ENCODE measurements around the gene DISP2.

The DISP2 gene

GRCh38 chr15:40331637-40332036 lies 26.4 kb upstream of the DISP2 start:
- no peaks in the 10 kb centered on the region for H3K27me3 ChIP-seq (ENCODE audit: insufficient read depth, low read length)
- peaks cover 37% of the 10 kb centered on the region for H3K4me1 ChIP-seq (ENCODE audit: insufficient read depth, low read length)
- no peak overlapping the region for H2AFZ ChIP-seq (ENCODE audit: low read depth, low read length)
- no peaks in the 10 kb centered on the region for H3K9me3 ChIP-seq (ENCODE audit: low read length)
- no peak overlapping the region for H3K4me3 ChIP-seq (ENCODE audit: low read length)
- no peaks in the 10 kb centered on the region for H3K36me3 ChIP-seq (ENCODE audit: insufficient read depth, low read length)

GRCh38 chr15:40332113-40332781 lies 25.8 kb upstream of the DISP2 start:
- no peak overlapping the region for H2AFZ ChIP-seq (ENCODE audit: low read depth, low read length)
- H3K9me3 ChIP-seq (ENCODE audit: low read length): no peaks in the 10 kb centered on the region
- H3K27me3 ChIP-seq (ENCODE audit: insufficient read depth, low read length): no peaks in the 10 kb centered on the region
- no peaks in the 10 kb centered on the region for H3K36me3 ChIP-seq (ENCODE audit: insufficient read depth, low read length)
- no peak overlapping the region for H3K4me3 ChIP-seq (ENCODE audit: low read length)
- peaks cover 31% of the 10 kb centered on the region for H3K4me1 ChIP-seq (ENCODE audit: insufficient read depth, low read length)

- H3K36me3 ChIP-seq (ENCODE audit: insufficient read depth, low read length): no peaks in the 10 kb centered on the region
- peaks cover 2% of the 10 kb centered on the region for H3K27me3 ChIP-seq (ENCODE audit: insufficient read depth, low read length)
- no peaks in the 10 kb centered on the region for H3K9me3 ChIP-seq (ENCODE audit: low read length)
- no peak overlapping the region for H3K4me3 ChIP-seq (ENCODE audit: low read length)
- H3K4me1 ChIP-seq (ENCODE audit: insufficient read depth, low read length): peaks cover 15% of the 10 kb centered on the region
- no peak overlapping the region for H2AFZ ChIP-seq (ENCODE audit: low read depth, low read length)
Observed at GRCh38 chr15:40333922-40334492, 24.0 kb upstream of the DISP2 start.

- Histone ChIP-seq H3K27me3 (ENCODE audit: insufficient read depth, low read length) (peaks cover 2% of the 10 kb centered on the region), H2AFZ (ENCODE audit: low read depth, low read length) (no peak overlapping the region), H3K4me3 (ENCODE audit: low read length) (no peak overlapping the region), H3K36me3 (ENCODE audit: insufficient read depth, low read length) (no peaks in the 10 kb centered on the region), H3K9me3 (ENCODE audit: low read length) (no peaks in the 10 kb centered on the region), H3K4me1 (ENCODE audit: insufficient read depth, low read length) (peaks cover 12% of the 10 kb centered on the region)
Observed at GRCh38 chr15:40334541-40334940, 23.5 kb upstream of the DISP2 start.

- H2AFZ ChIP-seq (ENCODE audit: low read depth, low read length): no peak overlapping the region
- H3K4me3 ChIP-seq (ENCODE audit: low read length): no peak overlapping the region
- H3K27me3 ChIP-seq (ENCODE audit: insufficient read depth, low read length): peaks cover 2% of the 10 kb centered on the region
- no peaks in the 10 kb centered on the region for H3K9me3 ChIP-seq (ENCODE audit: low read length)
- peaks cover 6% of the 10 kb centered on the region for H3K4me1 ChIP-seq (ENCODE audit: insufficient read depth, low read length)
- no peaks in the 10 kb centered on the region for H3K36me3 ChIP-seq (ENCODE audit: insufficient read depth, low read length)
Observed at GRCh38 chr15:40334941-40335795, 22.9 kb upstream of the DISP2 start.

- Histone ChIP-seq H3K4me3 (ENCODE audit: low read length) (no peak overlapping the region), H3K4me1 (ENCODE audit: insufficient read depth, low read length) (peaks cover 12% of the 10 kb centered on the region), H3K9me3 (ENCODE audit: low read length) (no peaks in the 10 kb centered on the region), H3K36me3 (ENCODE audit: insufficient read depth, low read length) (no peaks in the 10 kb centered on the region), H3K27me3 (ENCODE audit: insufficient read depth, low read length) (peaks cover 2% of the 10 kb centered on the region), H2AFZ (ENCODE audit: low read depth, low read length) (no peak overlapping the region)
Observed at GRCh38 chr15:40335938-40336743, 21.9 kb upstream of the DISP2 start.

- no peaks in the 10 kb centered on the region for H3K9me3 ChIP-seq (ENCODE audit: low read length)
- peaks cover 12% of the 10 kb centered on the region for H3K4me1 ChIP-seq (ENCODE audit: insufficient read depth, low read length)
Observed at GRCh38 chr15:40336744-40337122, 21.3 kb upstream of the DISP2 start.

GRCh38 chr15:40337597-40337996 lies 20.4 kb upstream of the DISP2 start:
- Histone ChIP-seq H3K9me3 (ENCODE audit: low read length) (no peaks in the 10 kb centered on the region), H2AFZ (ENCODE audit: low read depth, low read length) (no peak overlapping the region), H3K4me3 (ENCODE audit: low read length) (no peak overlapping the region), H3K4me1 (ENCODE audit: insufficient read depth, low read length) (peaks cover 12% of the 10 kb centered on the region), H3K27me3 (ENCODE audit: insufficient read depth, low read length) (peaks cover 2% of the 10 kb centered on the region), H3K36me3 (ENCODE audit: insufficient read depth, low read length) (no peaks in the 10 kb centered on the region)

More at GRCh38 chr15:40336744-40337122, 21.3 kb upstream of the DISP2 start:
- no peak overlapping the region for H2AFZ ChIP-seq (ENCODE audit: low read depth, low read length)
- peaks cover 2% of the 10 kb centered on the region for H3K27me3 ChIP-seq (ENCODE audit: insufficient read depth, low read length)
- H3K4me3 ChIP-seq (ENCODE audit: low read length): no peak overlapping the region
- no peaks in the 10 kb centered on the region for H3K36me3 ChIP-seq (ENCODE audit: insufficient read depth, low read length)

GRCh38 chr15:40338041-40338657 lies 19.9 kb upstream of the DISP2 start:
- peaks cover 2% of the 10 kb centered on the region for H3K27me3 ChIP-seq (ENCODE audit: insufficient read depth, low read length)
- no peak overlapping the region for H3K4me3 ChIP-seq (ENCODE audit: low read length)
- no peaks in the 10 kb centered on the region for H3K9me3 ChIP-seq (ENCODE audit: low read length)
- no peaks in the 10 kb centered on the region for H3K36me3 ChIP-seq (ENCODE audit: insufficient read depth, low read length)
- H2AFZ ChIP-seq (ENCODE audit: low read depth, low read length): no peak overlapping the region
- peaks cover 12% of the 10 kb centered on the region for H3K4me1 ChIP-seq (ENCODE audit: insufficient read depth, low read length)

GRCh38 chr15:40338921-40339620 lies 18.9 kb upstream of the DISP2 start:
- Histone ChIP-seq H3K36me3 (ENCODE audit: insufficient read depth, low read length) (no peaks in the 10 kb centered on the region), H3K27me3 (ENCODE audit: insufficient read depth, low read length) (peaks cover 2% of the 10 kb centered on the region), H3K4me3 (ENCODE audit: low read length) (no peak overlapping the region), H2AFZ (ENCODE audit: low read depth, low read length) (no peak overlapping the region), H3K9me3 (ENCODE audit: low read length) (no peaks in the 10 kb centered on the region), H3K4me1 (ENCODE audit: insufficient read depth, low read length) (peaks cover 14% of the 10 kb centered on the region)

- Histone ChIP-seq H3K4me1 (ENCODE audit: insufficient read depth, low read length) (peaks cover 14% of the 10 kb centered on the region), H3K9me3 (ENCODE audit: low read length) (no peaks in the 10 kb centered on the region), H2AFZ (ENCODE audit: low read depth, low read length) (no peak overlapping the region), H3K36me3 (ENCODE audit: insufficient read depth, low read length) (no peaks in the 10 kb centered on the region), H3K4me3 (ENCODE audit: low read length) (no peak overlapping the region), H3K27me3 (ENCODE audit: insufficient read depth, low read length) (peaks cover 2% of the 10 kb centered on the region)
Observed at GRCh38 chr15:40339621-40339945, 18.4 kb upstream of the DISP2 start.

- Histone ChIP-seq H3K4me3 (ENCODE audit: low read length) (no peak overlapping the region), H3K4me1 (ENCODE audit: insufficient read depth, low read length) (peaks cover 14% of the 10 kb centered on the region), H3K9me3 (ENCODE audit: low read length) (no peaks in the 10 kb centered on the region), H3K27me3 (ENCODE audit: insufficient read depth, low read length) (peaks cover 2% of the 10 kb centered on the region), H2AFZ (ENCODE audit: low read depth, low read length) (no peak overlapping the region), H3K36me3 (ENCODE audit: insufficient read depth, low read length) (no peaks in the 10 kb centered on the region)
Observed at GRCh38 chr15:40340038-40340739, 17.8 kb upstream of the DISP2 start.

All from neuron (in vitro differentiated cells).